Fibroblast of pulmonary artery (primary cell): ENCODE data around the gene CAMTA1.

Experiments
- DNase-seq: peaks from one replicate; pipeline ENCODE4 v3.0.0-alpha.2; 2010; ENCODE audit warnings: low read depth
- H3K4me3 ChIP-seq: replicated peaks from 2 replicates; pipeline ENCODE4 v1.5.1; 2011; ENCODE audit warnings: low read depth, mild to moderate bottlenecking, control low read depth, low read length, moderate library complexity
- TF ChIP-seq, protein P1 (sequence below): IDR thresholded peaks from 2 replicates; pipeline ENCODE4 v1.5.1; 2011; ENCODE audit warnings: mild to moderate bottlenecking, control low read depth, low read length, inconsistent platforms; ENCODE audit errors: missing control alignments

The CAMTA1 gene

DNA sequence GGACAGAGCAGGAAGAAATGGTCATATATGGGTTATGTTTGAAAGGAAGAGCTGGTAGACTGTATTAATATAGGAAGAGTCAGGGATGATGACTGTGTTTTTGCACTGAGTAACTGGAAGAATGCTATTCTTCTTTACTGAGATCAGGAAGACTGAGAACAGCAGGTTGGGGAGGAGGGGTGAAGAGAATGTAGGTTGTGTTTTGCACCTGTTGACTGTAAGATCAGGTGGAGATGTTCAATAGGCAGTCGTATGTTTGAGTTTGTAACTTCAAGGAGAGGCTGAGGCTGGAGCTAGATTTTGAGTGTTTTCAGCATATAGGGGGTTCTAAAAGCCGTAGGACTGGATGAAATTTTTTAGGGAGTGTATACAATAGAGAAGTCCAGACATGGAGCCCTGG is 97.2 kb downstream of the CAMTA1 start:
- H3K4me3 ChIP-seq = no peak overlapping the region
- TF ChIP-seq, protein P1, sequence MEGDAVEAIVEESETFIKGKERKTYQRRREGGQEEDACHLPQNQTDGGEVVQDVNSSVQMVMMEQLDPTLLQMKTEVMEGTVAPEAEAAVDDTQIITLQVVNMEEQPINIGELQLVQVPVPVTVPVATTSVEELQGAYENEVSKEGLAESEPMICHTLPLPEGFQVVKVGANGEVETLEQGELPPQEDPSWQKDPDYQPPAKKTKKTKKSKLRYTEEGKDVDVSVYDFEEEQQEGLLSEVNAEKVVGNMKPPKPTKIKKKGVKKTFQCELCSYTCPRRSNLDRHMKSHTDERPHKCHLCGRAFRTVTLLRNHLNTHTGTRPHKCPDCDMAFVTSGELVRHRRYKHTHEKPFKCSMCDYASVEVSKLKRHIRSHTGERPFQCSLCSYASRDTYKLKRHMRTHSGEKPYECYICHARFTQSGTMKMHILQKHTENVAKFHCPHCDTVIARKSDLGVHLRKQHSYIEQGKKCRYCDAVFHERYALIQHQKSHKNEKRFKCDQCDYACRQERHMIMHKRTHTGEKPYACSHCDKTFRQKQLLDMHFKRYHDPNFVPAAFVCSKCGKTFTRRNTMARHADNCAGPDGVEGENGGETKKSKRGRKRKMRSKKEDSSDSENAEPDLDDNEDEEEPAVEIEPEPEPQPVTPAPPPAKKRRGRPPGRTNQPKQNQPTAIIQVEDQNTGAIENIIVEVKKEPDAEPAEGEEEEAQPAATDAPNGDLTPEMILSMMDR = no peak
- no peak for DNase-seq

DNA sequence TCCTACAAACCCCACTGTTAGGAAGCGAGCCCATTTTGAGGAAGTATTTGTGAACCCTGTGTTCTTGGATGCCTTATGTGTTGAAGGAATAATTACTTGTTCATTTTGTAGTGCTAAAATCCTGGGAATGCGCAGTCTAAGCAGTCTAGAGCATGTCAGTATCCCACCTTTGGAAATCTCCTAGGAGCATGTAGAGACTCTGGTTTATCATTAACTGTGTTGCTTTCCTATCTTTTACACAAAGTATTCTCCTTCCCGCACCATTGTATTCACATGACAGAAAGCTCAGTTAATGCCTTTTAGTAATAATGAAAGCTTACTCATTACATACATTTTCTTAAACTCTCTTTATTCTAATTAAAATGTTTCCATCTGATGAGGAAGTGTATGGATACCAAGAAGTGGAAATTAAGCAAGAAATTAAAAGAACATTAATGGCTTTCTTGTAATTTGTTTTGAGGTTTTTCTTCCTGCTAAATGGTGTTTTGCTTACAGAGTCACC is 99.4 kb downstream of the CAMTA1 start:
- TF ChIP-seq, protein P1 = no peak
- H3K4me3 ChIP-seq = no peak overlapping the region
- DNase-seq = no peak

DNA sequence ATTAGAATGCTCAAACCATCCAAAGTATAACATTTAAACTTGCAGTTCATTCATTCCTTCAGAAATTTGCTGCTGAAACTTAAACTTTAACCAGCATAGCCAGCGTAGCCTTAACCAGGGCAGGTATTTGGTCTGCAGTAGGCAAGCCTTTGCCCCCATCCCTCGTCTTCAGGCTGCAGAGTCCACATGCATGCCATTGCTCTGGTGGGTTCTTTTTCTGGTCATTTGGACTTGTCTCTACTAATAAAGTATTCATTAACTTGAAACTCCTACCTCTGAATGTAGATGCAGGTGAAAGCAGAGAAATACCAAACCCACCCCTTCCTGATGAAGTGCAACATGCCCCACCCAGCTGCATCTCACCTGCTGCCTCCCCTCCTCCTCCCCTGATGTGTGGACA is 100.2 kb downstream of the CAMTA1 start:
- H3K4me3 ChIP-seq = no peak overlapping the region
- no peak for DNase-seq
- TF ChIP-seq, protein P1 = no peak

DNA sequence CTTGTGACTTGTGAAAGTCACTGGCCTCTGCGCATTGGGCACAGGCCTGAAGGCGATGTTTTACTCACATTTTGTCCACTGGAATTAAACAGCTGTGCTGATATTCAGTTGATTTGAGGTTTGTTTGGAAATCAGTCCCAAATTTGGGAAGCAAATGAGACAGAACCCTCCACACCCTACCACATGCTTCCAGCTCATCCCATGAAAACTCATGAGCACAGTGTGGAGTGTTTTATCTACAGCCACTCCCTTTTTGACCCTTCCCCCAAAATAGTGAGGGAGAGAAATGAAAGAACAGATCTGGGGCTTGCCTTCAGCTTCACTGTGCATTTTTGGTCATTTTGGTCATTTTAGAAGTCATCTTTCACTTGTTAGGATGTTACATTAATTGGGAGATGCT is 101.3 kb downstream of the CAMTA1 start:
- TF ChIP-seq, protein P1 = no peak
- no peak overlapping the region for H3K4me3 ChIP-seq
- no peak for DNase-seq

GRCh38 chr1:6888268-6888667 is 103.0 kb downstream of the CAMTA1 start:
- H3K4me3 ChIP-seq = no peak overlapping the region
- peak; percentile 39 for DNase-seq
- TF ChIP-seq, protein P1 = peak; percentile 8

- TF ChIP-seq, protein P1 = no peak
- DNase-seq = no peak
- H3K4me3 ChIP-seq = no peak overlapping the region
These were observed 103.6 kb downstream of the CAMTA1 start for GRCh38 chr1:6888870-6889269.

DNA sequence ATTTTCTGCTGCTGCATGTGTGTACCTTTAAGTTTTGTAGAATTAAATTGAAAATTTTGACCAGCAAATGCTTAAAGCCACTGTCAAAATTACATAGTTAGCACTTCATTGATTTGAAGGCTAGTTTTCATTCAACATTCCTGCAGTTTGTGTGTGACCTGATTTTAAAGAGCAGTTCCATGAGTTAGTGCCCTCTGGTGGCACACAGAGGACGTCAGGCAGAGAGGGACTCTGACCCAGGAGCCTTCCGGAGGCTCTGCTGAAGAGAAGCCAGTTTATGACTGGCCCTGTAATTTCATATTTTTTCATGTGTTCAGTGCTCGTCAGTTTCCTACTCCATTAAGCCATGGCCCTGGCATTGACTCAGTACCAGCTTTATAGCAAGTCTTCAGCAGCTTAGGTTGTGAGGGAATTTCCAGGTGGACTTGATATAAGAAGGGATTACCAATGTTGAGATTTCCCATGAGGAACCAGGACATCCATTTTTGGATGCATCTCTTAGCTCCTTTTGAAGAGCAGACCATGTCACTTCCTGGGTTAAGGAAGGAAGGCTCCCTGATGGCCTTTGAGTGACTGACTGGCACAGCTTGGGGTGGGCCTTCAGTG is 104.7 kb downstream of the CAMTA1 start:
- H3K4me3 ChIP-seq = no peak overlapping the region
- TF ChIP-seq, protein P1 = peak; percentile 90
- DNase-seq = peak; percentile 79
